HEK293 (cell line): ENCODE measurements around the gene MCTS1.

ENCODE experiments used
- BCL11B ChIP-seq: fragments of 450-650 bp; formaldehyde crosslinking; IDR thresholded peaks from 2 replicates; pipeline ENCODE4 v1.5.1; 2016; ENCODE audit warnings: low read depth, missing biosample characterization, missing genetic modification characterization
- FEZF1 ChIP-seq: fragments of 450-650 bp; formaldehyde crosslinking; IDR thresholded peaks from 2 replicates; pipeline ENCODE4 v1.5.1; 2016; ENCODE audit warnings: missing biosample characterization, missing genetic modification characterization
- GFI1B ChIP-seq: fragments of 450-650 bp; formaldehyde crosslinking; IDR thresholded peaks from 2 replicates; pipeline ENCODE4 v1.5.1; 2016; ENCODE audit warnings: missing biosample characterization, missing genetic modification characterization
- GLIS2 ChIP-seq: fragments of 450-650 bp; formaldehyde crosslinking; IDR thresholded peaks from 2 replicates; pipeline ENCODE4 v1.5.1; 2016; ENCODE audit warnings: missing biosample characterization, missing genetic modification characterization
- KLF16 ChIP-seq: fragments of 450-650 bp; formaldehyde crosslinking; IDR thresholded peaks from 2 replicates; pipeline ENCODE4 v1.5.1; 2017; ENCODE audit warnings: missing biosample characterization, missing genetic modification characterization
- PBX3 ChIP-seq: sonication (generic); formaldehyde crosslinking; IDR thresholded peaks from 2 replicates; pipeline ENCODE4 v1.8.1; 2022; ENCODE audit warnings: mild to moderate bottlenecking, moderate library complexity, missing genetic modification reagents
- ZBTB1 ChIP-seq: fragments of 450-650 bp; formaldehyde crosslinking; IDR thresholded peaks from 2 replicates; pipeline ENCODE4 v1.5.1; 2016; ENCODE audit warnings: missing biosample characterization, missing genetic modification characterization
- ZBTB10 ChIP-seq: fragments of 450-650 bp; formaldehyde crosslinking; IDR thresholded peaks from 2 replicates; pipeline ENCODE4 v1.5.1; 2016; ENCODE audit warnings: missing biosample characterization, missing genetic modification characterization
- ZBTB26 ChIP-seq: fragments of 450-650 bp; formaldehyde crosslinking; optimal IDR thresholded peaks from 2 replicates; pipeline ENCODE3; 2016; ENCODE audit warnings: missing biosample characterization, mild to moderate bottlenecking, missing genetic modification characterization
- ZBTB49 ChIP-seq: fragments of 450-650 bp; formaldehyde crosslinking; IDR thresholded peaks from 2 replicates; pipeline ENCODE4 v1.5.1; 2016; ENCODE audit warnings: missing biosample characterization, missing genetic modification characterization, low read depth
- ZFP37 ChIP-seq: fragments of 450-650 bp; formaldehyde crosslinking; IDR thresholded peaks from 2 replicates; pipeline ENCODE4 v1.5.1; 2016; ENCODE audit warnings: missing biosample characterization, missing genetic modification characterization
- ZNF132 ChIP-seq: fragments of 450-650 bp; formaldehyde crosslinking; IDR thresholded peaks from 2 replicates; pipeline ENCODE4 v1.5.1; 2017; ENCODE audit warnings: missing biosample characterization, missing genetic modification characterization, borderline replicate concordance
- ZNF155 ChIP-seq: fragments of 450-650 bp; formaldehyde crosslinking; IDR thresholded peaks from 2 replicates; pipeline ENCODE4 v1.5.1; 2016; ENCODE audit warnings: missing biosample characterization, missing genetic modification characterization
- ZNF157 ChIP-seq: fragments of 450-650 bp; formaldehyde crosslinking; IDR thresholded peaks from 2 replicates; pipeline ENCODE4 v1.5.1; 2016; ENCODE audit warnings: missing biosample characterization, missing genetic modification characterization
- ZNF175 ChIP-seq: fragments of 450-650 bp; formaldehyde crosslinking; IDR thresholded peaks from 2 replicates; pipeline ENCODE4 v1.5.1; 2016; ENCODE audit warnings: missing biosample characterization, missing genetic modification characterization
- ZNF19 ChIP-seq: fragments of 450-650 bp; formaldehyde crosslinking; IDR thresholded peaks from 2 replicates; pipeline ENCODE4; 2016; ENCODE audit warnings: missing biosample characterization, missing genetic modification characterization, low read depth
- ZNF214 ChIP-seq: fragments of 450-650 bp; formaldehyde crosslinking; IDR thresholded peaks from 2 replicates; pipeline ENCODE4 v1.5.1; 2017; ENCODE audit warnings: missing biosample characterization, mild to moderate bottlenecking, missing genetic modification characterization, borderline replicate concordance
- ZNF311 ChIP-seq: fragments of 450-650 bp; formaldehyde crosslinking; IDR thresholded peaks from 2 replicates; pipeline ENCODE4 v1.5.1; 2017; ENCODE audit warnings: missing biosample characterization, missing genetic modification characterization, borderline replicate concordance
- ZNF350 ChIP-seq: fragments of 450-650 bp; formaldehyde crosslinking; IDR thresholded peaks from 2 replicates; pipeline ENCODE4 v1.5.0; 2017; ENCODE audit warnings: missing biosample characterization, mild to moderate bottlenecking, missing genetic modification characterization
- ZNF404 ChIP-seq: fragments of 450-650 bp; formaldehyde crosslinking; IDR thresholded peaks from 2 replicates; pipeline ENCODE4 v1.5.1; 2017; ENCODE audit warnings: missing biosample characterization, missing genetic modification characterization
- ZNF510 ChIP-seq: fragments of 450-650 bp; formaldehyde crosslinking; IDR thresholded peaks from 2 replicates; pipeline ENCODE4 v1.5.1; 2018; ENCODE audit warnings: mild to moderate bottlenecking, missing genetic modification characterization, missing biosample characterization; ENCODE audit not compliant: insufficient replicate concordance
- ZNF629 ChIP-seq: fragments of 450-650 bp; formaldehyde crosslinking; IDR thresholded peaks from 2 replicates; pipeline ENCODE4 v1.5.1; 2017; ENCODE audit warnings: missing biosample characterization, missing genetic modification characterization
- ZNF707 ChIP-seq: fragments of 450-650 bp; formaldehyde crosslinking; IDR thresholded peaks from 2 replicates; pipeline ENCODE4 v1.5.1; 2016; ENCODE audit warnings: missing biosample characterization, missing genetic modification characterization
- ZNF768 ChIP-seq: fragments of 450-650 bp; formaldehyde crosslinking; IDR thresholded peaks from 2 replicates; pipeline ENCODE4 v1.5.1; 2018; ENCODE audit warnings: missing biosample characterization, mild to moderate bottlenecking, missing genetic modification characterization
- ZNF792 ChIP-seq: fragments of 450-650 bp; formaldehyde crosslinking; IDR thresholded peaks from 2 replicates; pipeline ENCODE4 v1.5.1; 2016; ENCODE audit warnings: missing biosample characterization, missing genetic modification characterization
- ZNF843 ChIP-seq: fragments of 450-650 bp; formaldehyde crosslinking; IDR thresholded peaks from 2 replicates; pipeline ENCODE4 v1.5.1; 2016; ENCODE audit warnings: missing biosample characterization, missing genetic modification characterization
- ZSCAN18 ChIP-seq: fragments of 450-650 bp; formaldehyde crosslinking; IDR thresholded peaks from 2 replicates; pipeline ENCODE4 v1.5.1; 2016; ENCODE audit warnings: missing biosample characterization, missing genetic modification characterization
- TF ChIP-seq, protein P1 (sequence below): fragments of 450-650 bp; formaldehyde crosslinking; IDR thresholded peaks from 2 replicates; pipeline ENCODE4 v1.5.1; 2016; ENCODE audit warnings: missing biosample characterization, missing genetic modification characterization

The MCTS1 gene

GRCh38 chrX:120560842-120561633 lies 42.9 kb upstream of the MCTS1 start, which contains the start of gene CUL4B (continued):
- TF ChIP-seq ZNF510 (tag by site-specific recombination), result no peak
- no peak for TF ChIP-seq ZNF19
- peak; percentile 78 for TF ChIP-seq ZNF629 (tag by site-specific recombination)
- 0 out of 2 replicates have a peak, but pooled peaks have one; percentile 33 for TF ChIP-seq ZFP37 (tag by site-specific recombination)
- TF ChIP-seq KLF16 (tag by site-specific recombination), result peak; percentile 85
- peak; percentile 88 for TF ChIP-seq GLIS2 (tag by site-specific recombination)
- TF ChIP-seq ZBTB1 (tag by site-specific recombination), result no peak
- no peak for TF ChIP-seq ZNF404 (tag by site-specific recombination)
- TF ChIP-seq BCL11B, result peak; percentile 9; the same call in 1 of the 2 replicates
- TF ChIP-seq ZNF350 (tag by site-specific recombination), result no peak
- TF ChIP-seq ZNF175 (tag by site-specific recombination), result no peak
- no peak for TF ChIP-seq GFI1B (tag by site-specific recombination)
- TF ChIP-seq ZBTB10 (tag by site-specific recombination), result peak; percentile 94
- TF ChIP-seq ZBTB49 (tag by site-specific recombination), result no peak
- TF ChIP-seq ZBTB26 (tag by site-specific recombination), result peak; percentile 76
- TF ChIP-seq ZNF214, result no peak
- TF ChIP-seq ZNF707 (tag by site-specific recombination), result no peak
- no peak for TF ChIP-seq ZNF768
- no peak for TF ChIP-seq FEZF1
- no peak for TF ChIP-seq PBX3 (CRISPR knock-in tag)
- no peak for TF ChIP-seq ZNF311 (tag by site-specific recombination)
- TF ChIP-seq ZNF132 (tag by site-specific recombination), result no peak
- 0 out of 2 replicates have a peak, but pooled peaks have one; percentile 11 for TF ChIP-seq ZNF843 (tag by site-specific recombination)
- no peak for TF ChIP-seq ZNF155 (tag by site-specific recombination)
- TF ChIP-seq ZNF792 (tag by site-specific recombination), result no peak
- no peak for TF ChIP-seq ZSCAN18 (tag by site-specific recombination)
- TF ChIP-seq ZNF157 (tag by site-specific recombination), result no peak
- TF ChIP-seq, protein P1, sequence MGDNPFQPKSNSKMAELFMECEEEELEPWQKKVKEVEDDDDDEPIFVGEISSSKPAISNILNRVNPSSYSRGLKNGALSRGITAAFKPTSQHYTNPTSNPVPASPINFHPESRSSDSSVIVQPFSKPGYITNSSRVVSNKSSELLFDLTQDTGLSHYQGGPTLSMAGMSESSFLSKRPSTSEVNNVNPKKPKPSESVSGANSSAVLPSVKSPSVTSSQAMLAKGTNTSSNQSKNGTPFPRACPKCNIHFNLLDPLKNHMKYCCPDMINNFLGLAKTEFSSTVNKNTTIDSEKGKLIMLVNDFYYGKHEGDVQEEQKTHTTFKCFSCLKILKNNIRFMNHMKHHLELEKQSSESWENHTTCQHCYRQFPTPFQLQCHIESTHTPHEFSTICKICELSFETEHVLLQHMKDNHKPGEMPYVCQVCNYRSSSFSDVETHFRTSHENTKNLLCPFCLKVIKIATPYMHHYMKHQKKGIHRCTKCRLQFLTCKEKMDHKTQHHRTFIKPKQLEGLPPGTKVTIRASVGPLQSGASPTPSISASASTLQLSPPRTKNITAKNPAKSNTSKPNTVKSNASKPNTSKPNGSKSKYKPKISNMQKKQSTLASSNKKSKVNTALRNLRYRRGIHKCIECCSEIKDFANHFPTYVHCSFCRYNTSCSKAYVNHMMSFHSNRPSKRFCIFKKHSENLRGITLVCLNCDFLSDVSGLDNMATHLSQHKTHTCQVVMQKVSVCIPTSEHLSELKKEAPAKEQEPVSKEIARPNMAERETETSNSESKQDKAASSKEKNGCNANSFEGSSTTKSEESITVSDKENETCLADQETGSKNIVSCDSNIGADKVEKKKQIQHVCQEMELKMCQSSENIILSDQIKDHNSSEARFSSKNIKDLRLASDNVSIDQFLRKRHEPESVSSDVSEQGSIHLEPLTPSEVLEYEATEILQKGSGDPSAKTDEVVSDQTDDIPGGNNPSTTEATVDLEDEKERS (tag by site-specific recombination), result no peak
